Muscle of back (tissue), 11 donors: ENCODE results near the gene NDUFA7. TPM values are rescaled to one million over a fixed set of nuclear protein-coding genes. Genes with fewer than 3 reads are reported as not detected.
"Not testable (repeated sequence)": the region's sequence is repeated elsewhere in the genome, so short reads cannot be mapped to it uniquely, and the experiment has no call there.

Experiments used
- DNase-seq, 3 donors: peaks; one replicate each; pipeline versions ENCODE4 v3.0.0 to v3.0.0-alpha.2; 2013
- polyA plus RNA-seq, 10 donors: library from polyadenylated mRNA; unstranded; fragments of 120-200 nt; gene quantifications; one replicate each; pipeline ENCODE4 v1.2.1, GENCODE V29; 2013; ENCODE audit not compliant: insufficient read length in 10 of 10

NDUFA7 gene
- polyA plus RNA-seq, 10 donors = 26.3 to 56.8 (median 43.9) TPM

DNA sequence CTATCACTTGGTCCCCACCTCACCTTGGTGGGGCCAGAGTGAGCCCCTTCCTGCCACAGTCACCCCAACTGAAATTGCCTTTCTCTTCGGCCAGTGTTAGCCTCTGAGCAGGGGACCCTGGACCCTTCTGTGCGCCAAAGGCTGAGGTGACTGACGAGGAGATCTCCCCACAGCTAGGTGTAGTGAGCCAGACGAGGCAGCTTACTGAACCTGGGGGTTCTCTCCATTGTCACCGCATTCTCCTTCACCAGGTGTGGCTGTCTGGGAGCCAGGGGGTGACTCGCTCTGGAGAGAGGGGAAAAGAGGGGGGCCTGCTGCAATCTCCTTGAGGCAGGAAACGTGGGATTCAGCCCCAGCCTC, 1.4 kb upstream of the NDUFA7 start:
- no peak for DNase-seq

DNA sequence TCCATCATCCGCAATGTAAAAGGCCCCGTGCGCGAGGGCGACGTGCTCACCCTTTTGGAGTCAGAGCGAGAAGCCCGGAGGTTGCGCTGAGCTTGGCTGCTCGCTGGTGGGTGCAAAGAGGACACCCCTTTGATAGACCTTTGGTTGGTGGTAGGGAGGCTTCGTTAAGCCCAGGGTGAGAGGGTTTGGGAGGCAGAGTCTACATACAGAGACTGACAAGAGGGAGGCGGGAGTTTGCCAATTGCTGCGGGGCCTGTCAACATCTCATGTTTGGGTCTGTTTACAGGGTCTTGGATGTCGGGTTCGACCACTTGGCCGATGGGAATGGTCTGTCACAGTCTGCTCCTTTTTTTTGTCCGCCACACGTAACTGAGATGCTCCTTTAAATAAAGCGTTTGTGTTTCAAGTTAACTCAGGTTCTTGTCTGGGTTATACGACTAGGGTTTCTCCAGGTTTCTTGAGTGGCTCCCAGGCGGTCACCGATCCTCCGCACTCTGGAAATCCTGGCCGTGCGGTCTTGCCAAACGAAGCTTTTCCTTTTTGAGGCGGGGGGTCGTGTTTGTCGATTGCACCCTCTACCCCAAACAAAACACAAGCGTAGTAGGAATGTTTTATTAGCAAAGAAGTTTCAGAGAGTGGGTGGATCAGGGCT, 937 bp upstream of the NDUFA7 start:
- peak in 1 of 3 donors; percentile 54 for DNase-seq

DNA sequence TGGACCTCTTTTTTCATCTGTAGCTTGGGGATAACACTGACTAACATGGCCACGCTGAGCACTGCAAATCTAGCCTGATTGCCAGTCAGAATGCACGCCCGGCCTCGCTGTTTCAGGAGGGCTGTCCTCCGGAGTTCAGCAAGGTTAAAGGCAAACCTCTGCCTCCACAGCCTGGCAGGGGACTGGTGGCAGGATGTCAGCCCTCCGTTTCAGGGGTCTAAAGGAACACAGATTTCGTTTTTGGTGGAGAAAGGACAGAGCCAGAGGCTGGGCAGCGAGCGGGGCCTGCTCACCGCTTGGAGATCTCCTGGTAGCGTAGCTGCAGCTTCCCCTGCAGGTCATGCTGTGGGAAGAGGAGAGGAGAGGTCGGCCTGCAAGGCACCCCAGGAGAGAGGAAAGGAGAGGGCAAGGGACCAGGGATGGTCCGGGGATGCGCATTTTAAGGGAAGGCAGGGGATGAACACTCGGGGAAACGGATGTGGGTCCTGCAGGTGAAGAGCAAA, 560 bp downstream of the NDUFA7 start:
- no peak for DNase-seq

DNA sequence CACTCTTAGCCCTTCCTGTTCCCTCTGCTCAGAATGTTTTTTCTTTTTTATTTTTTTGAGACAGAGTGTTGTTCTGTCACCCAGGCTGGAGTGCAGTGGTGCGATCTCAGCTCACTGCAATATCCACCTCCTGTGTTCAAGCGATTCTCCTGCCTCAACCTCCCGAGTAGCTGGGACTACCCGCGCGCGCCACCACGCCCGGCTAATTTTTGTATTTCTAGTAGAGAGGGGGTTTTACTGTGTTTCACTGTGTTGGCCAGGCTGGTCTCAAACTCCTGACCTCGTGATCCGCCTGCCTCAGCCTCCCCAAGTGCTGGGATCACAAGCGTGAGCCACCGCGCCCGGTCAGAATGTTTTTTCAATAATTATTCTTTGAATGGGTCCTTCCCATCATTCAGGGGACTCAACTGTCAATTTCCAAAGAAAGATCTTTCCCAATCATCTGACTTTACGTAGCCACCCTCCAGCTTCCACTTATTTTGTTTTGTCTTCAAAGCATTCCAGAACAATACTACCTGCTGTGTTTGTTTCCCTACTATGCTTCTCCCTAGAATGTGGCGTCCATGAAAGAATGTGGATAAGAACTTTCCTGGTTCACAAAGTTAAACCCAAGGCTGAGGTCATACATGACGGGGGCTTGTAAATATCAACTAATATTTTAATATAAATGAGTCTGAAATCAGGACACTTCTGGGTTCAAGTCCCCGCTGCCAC, 1.2 kb downstream of the NDUFA7 start:
- DNase-seq = no peak

DNA sequence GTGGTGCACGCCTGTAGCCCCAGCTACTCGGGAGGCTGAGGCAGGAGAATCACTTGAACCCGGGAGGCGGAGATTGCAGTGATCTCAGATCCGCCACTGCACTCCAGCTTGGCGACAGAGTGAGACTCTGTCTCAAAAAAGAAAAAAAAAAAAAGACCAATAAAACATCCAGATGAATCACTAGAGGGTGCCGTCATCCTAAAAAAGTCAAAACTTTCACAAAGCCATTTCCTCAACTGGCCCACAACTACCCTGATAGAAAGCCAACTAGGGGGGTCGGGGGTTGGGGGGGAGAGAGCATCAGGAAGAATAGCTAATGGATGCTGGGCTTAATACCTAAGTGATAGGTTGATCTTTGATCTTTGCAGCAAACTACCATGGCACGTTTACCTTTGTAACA, 2.3 kb downstream of the NDUFA7 start:
- not testable (repeated sequence) for DNase-seq

DNA sequence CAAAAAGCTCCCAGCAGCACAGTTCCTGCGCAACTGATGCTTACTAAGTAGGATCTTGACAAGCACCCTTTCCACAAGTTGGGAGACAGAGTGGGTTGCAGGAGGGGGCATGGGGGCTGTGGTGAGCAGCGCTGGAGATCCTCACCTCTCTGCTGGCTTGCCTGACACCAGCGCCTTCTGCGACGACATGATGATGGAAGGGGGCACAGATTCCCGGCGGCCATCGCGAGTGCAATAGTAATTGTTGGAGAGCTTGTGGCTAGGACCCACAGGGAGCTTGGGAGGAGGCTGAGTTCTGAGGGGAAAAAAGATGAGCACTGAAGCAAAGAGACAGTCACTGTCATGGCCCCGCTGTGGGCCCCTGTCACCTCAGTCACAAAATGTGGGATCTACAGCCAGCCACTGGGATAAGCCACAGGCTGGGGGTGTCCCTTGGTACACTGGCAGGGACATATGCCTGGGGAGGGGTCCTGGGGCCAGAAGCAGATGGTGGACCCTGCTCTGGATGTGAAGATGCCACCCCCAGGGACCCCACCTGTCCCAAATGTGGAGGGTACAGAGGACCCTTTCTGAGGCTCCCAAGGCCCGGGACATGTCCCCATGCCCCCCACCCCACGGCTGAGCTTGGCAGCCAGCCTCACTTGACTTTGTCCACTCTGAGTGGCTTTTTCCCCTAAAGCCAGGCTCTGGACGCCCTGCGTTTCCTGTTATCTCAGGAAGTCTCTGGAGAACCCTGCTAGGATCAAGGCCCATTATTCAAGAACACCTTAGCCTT, 4.6 kb downstream of the NDUFA7 start:
- no peak for DNase-seq

DNA sequence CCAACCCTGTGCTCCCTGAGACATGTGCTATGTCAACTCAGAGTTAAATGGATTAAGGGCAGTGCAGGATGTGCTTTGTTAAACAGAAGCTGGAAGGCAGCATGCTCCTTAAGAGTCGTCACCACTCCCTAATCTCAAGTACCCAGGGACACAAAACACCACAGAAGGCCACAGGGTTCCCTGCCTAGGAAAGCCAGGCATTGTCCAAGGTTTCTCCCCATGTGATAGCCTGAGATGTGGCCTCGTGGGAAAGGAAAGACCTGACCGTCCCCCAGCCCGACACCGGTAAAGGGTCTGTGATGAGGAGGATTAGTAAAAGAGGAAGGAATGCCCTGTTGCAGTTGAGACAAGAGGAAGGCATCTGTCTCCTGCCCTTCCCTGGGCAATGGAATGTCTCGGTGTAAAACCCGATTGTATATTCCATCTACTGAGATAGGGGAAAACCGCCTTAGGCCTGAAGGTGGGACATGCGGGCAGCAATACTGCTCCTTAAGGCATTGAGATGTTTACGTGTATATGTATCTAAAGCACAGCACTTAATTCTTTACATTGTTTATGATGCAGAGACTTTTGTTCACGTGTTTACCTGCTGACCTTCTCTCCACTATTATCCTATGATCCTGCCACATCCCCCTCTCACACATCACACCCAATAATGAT, 6.1 kb downstream of the NDUFA7 start:
- DNase-seq = not testable (repeated sequence)

DNA sequence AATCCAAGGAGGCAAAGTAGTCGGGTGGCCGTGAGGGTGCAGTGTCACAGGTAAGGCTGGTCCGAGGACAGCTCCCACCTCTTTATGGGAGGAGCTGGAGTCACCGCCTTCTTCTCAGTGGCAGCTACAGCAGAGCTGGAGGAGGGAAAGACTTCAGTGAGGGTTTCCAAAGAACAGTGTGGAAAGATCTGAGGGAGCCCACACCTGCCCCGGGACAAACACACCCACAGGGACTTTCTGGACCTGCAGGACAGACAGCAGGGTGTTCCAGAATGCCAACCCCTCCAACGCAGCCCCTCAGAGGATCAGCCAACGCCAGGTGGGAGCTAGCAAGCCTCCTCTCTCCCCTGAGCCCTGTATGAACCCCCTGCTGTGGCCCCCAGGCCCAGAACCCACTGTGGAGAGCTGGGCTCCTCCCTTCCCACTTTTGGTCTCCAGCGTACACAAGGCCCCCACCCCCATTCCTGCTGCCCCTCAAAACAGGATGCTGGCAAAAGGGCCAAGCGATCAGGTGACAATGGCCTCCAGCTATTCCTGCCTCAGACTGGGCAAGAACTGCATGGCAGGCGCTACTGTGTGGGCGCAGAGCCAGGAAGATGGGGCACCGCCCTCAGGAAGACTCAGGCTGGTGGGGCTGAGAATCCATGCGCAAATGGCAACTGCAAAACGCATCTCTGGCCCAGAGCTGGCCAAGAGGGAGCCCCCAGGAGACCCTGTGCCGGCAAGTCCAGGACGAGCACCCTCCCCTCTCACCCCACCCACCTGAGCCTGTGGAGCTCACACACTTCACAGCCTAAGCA, 9.5 kb downstream of the NDUFA7 start:
- DNase-seq = no peak

DNA sequence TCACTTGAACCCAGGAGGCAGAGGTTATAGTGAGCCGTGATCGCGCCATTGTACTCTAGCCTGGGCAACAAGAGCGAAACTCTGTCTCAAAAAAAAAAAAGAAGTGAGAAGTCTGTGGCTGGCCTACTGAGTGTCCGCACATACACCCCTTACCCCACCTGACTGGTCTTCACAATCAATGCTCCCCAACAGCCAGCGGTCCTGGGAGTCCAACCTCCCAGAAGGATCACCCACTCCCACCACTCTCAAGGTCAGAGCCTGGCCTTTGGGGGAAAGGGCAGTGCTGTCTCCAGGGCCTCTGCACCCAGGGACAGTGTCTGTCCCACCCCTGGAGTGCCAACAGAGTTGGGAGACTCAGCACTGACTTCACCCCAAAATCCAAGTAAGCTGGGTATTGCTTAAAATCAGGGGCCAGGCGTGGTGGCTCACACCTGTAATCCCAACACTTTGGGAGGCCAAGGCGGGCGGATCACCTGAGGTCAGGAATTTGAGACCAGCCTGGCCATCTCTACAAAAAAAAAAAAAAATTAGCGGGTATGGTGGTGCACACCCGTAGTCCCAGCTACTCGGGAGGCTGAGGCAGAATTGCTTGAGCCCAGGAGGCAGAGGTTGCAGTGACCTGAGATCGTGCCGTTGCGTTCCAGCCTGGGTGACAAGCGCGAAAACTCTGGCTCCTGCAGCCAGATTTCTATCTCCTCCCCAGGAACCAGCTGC, 10.7 kb downstream of the NDUFA7 start:
- DNase-seq = no peak

DNA sequence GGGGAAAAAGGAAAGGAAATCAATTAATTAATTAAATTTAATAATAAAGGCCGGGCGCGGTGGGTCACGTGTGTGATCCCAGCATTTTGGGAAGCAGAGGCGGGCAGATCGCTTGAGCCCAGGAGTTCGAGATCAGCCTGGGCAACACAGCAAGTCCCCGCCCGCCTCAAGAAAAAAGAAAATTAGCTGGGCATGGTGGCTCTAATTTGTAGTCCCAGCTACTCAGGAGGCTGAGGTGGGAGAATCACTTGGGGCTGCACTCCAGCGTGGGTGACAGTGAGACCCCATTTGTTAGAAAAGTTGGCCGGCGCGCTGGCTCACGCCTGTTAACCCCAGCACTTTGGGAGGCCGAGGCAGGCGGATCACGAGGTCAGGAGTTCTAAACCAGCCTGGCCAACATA, 12.3 kb downstream of the NDUFA7 start:
- no peak for DNase-seq

DNA sequence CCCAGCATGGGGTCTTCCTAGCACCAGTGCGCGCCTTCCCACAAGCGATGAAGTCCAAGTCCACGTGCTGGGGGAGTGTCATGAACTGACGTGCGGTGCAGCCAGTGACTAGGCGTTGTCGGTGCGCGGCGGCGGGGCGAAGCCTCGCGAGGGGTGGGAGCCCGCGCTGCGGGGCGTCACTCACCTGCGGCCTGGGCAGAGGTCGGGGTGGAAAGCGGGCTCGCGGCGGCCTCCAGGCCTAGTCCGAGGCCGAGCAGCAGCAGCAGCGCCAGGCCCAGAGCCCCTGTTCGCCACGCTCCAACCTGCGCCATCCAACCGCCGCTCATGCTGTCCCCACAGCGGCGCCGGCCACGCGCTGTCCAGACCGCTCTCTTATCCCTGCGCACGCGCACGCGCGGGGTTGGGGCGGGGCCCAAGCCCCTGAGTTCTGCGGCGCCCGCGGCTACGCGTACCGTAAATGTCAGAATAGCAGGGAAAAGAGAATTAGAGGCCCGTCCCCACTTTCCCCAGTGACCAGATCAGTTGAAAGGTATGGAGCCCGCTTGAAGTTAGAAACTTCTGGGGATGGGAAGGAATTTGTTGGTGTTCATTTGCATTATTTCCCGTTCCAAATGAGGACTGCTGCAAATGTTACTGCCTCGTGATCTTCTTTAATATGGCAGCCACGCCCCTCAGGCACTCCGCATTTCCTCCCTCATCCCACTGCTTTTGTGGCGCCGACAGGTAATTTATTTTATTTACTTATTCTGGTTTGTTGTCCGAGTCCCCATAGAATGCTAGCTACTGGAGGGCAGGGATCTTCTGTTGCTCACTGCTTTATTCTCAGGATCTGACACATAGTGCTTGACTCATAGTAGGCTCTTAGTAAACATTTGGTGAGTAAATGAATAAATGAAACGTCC, 13.0 kb downstream of the NDUFA7 start, which contains the start of gene CD320:
CD320 (minus strand) TSS at position 394 of the 902 bp plus-strand sequence; CDS start at position 326, 68 bp downstream.
- peak; percentile 90 to 97 (median 94) for DNase-seq

DNA sequence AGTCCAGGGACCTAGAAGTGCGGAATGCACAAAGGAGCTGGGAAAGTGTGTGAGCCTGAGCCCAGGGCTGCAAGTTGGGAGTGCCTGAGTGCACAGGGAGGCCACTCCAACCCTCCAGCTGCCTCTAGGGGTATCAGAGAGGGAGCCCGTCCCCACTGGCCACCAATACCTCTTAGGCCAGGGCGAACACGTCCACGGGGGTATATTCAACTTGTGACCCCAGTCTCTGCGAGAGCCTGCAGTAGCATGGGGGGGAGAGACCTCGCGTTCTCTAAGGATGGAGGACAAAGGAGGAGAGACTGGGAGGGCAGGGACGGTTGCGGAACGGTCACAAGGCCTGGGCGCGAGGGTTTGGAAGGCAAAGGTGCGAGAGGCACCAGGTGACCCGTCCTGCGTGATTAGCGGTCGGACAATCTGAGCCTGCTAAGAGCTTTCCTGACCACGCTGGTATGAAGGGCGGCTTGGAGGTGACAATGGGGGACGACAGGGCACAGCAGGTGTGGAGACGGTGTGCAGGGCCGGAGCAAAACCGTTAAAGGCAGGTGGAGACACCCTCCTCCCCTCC, 13.7 kb downstream of the NDUFA7 start:
- no peak for DNase-seq

DNA sequence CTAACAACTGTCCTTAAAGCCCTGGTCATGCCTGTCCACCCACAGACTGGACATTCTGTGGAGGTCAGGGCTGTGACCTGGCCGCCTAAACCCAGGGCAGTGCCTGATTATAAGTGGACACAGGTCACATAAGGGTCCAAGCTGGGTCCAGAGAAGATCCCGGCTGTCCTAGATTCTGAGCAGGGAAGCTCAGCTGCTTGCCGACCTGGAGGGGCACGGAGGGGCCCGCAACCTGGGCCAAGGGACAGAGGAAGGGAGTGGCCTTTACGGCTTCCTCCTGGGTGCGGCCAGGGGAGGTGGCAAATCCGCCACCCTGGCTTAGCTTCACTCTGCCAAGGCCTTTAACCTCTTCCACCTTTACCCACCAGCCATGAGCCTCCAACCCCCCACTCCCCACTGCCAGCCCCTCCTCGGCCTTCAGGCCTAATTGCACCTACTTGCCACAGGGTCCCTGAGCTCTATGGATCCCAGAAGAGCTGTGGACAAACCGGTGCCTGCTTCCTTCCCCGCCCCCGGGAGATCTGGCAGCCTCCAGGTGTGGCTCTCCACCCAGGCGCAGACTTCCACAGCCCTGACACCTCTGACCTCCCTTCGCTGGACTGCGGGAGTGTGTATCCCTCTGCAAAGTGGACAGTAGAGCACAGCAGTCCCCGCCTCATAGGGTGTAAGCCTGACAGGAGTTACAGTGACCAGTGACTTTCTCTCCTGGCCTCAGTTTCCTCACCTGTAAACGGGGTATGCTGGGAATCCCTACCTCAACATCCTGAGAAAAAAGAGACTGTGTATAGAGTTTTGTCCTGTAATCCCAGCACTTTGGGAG, 14.7 kb downstream of the NDUFA7 start:
- DNase-seq = peak in 1 of 3 donors; percentile 1

DNA sequence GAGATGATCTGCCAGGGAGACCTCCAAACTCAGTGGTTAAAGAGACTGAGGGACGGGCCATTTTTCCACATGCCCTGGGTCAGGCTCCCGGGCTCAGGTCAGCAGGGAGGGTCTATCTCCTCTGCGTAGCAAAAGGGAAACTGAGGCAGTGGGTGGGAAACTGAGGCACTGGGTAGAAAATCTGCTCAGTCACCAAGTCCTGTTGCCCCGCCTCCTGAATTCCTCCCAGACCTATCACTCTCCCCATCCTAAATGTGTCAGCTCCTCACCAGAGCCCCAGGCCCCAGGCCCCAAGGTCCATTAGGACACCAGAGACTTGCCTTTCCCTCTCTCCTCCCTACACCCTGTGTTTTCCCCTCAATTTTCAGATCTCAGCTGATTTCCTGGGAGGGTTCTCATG, 15.4 kb downstream of the NDUFA7 start:
- DNase-seq = no peak

DNA sequence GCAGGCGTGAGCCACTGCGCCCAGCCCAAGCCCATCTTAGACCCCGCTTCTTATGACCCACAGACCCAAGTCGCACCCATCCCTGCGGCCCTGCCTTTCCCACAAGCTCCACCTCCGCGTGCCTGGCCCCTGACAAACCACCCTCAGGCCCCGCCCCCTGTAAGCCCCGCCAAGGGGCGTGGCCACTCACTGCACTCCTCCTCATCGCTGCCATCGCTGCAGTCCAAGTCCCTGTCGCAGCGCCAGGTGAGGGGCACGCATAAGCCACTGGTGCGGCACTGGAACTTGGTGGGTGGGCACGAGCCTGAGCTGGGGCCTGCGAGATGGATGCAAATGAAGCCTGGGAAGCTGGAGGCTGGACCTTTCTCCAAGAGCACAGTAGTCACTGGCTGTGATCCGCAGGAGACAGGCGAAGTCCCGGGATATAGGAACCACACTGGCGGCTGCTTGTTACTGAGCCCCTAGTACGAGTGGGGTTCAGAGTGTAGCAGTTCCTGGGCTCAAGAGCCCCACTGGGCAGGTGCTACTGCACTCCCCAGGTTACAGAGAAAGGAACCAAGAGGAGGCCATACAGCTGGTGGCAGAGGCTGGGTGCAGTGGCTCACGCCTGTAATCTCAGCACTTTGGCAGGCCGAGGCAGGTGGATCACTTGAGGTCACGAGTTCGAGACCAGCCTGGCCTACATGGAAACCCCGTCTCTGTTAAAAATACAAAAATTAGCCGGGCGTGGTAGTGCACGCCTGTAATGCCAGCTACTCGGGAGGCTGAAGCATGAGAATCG, 16.1 kb downstream of the NDUFA7 start:
- DNase-seq = no peak

DNA sequence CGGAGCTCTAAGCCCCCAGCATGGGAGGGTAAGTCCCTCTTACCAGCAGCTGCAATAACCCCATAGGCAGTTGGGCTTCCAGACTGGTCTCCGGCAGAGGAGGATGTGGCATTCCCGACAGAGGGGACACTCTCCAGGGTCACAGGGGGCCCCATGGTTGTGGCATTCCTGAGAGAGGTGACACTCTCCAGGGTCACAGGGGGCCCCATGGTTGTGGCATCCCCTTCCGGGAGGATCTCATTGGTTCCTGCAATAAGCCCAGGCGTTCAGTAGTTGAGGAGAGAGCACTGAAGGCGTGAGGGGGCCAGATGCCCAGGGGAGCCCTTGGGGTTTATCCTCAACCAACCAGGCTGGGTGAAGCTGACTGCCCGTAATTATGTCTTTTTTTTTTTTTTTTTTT, 18.4 kb downstream of the NDUFA7 start:
- no peak for DNase-seq

DNA sequence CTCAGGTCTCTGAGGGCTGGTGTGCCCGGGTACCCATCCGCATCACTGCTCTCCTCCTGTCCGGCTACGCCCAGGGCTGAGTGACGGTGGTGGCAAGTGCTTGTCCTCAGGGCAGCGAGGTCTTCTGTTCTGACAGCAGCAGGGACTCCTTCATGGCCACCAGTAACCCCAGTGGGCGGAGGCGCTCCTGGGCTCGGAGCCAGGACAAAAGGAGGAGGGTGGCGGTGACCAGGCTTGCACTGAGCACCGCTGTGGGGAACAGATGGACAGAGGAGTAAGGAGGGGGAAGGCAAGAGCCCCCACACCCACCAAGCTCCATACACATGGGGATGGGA, 18.9 kb downstream of the NDUFA7 start:
- DNase-seq = peak in 1 of 3 donors; percentile 12
